HG03439 (cell line): Measurements from ENCODE around the gene TARBP2.
A peak's percentile ranks its signal among the peaks of the same experiment; 100 is the strongest.

Source experiments
- ATAC-seq: cut with Tn5 transposase; IDR thresholded peaks from one replicate; pipeline ENCODE4 v1.9.1; 2021; ENCODE audit warnings: mild to moderate bottlenecking, moderate library complexity; ENCODE audit not compliant: unreplicated experiment

Gene TARBP2

GRCh38 chr12:53500776-53501614 is at the start of gene TARBP2:
Gene TARBP2 (plus strand): TSS chr12:53501283. CDS start chr12:53501409, 126 bp downstream.
- ATAC-seq: peak; percentile 72

GRCh38 chr12:53451661-53452158 is 49.4 kb upstream of the TARBP2 start, which contains the start of gene PCBP2:
Gene PCBP2 (plus strand): TSS chr12:53452102. CDS start chr12:53454801, 2,699 bp downstream.
- ATAC-seq: peak; percentile 94

- ATAC-seq: peak; percentile 29
These were observed 48.7 kb upstream of the TARBP2 start for GRCh38 chr12:53452159-53453077.

- ATAC-seq: no peak
These were observed 47.0 kb upstream of the TARBP2 start for GRCh38 chr12:53453953-53454640.

- ATAC-seq: no peak
These were observed 46.4 kb upstream of the TARBP2 start for GRCh38 chr12:53454707-53455106.

GRCh38 chr12:53456654-53457366 is 44.3 kb upstream of the TARBP2 start:
- no peak for ATAC-seq

- no peak for ATAC-seq
These were observed 42.0 kb upstream of the TARBP2 start for GRCh38 chr12:53459097-53459496.

GRCh38 chr12:53461059-53461458 is 40.0 kb upstream of the TARBP2 start:
- no peak for ATAC-seq

- ATAC-seq: no peak
These were observed 39.5 kb upstream of the TARBP2 start for GRCh38 chr12:53461591-53461990.

GRCh38 chr12:53462935-53463334 is 38.1 kb upstream of the TARBP2 start:
- no peak for ATAC-seq

GRCh38 chr12:53463802-53464560 is 37.1 kb upstream of the TARBP2 start:
- ATAC-seq: no peak

- ATAC-seq: no peak
These were observed 36.2 kb upstream of the TARBP2 start for GRCh38 chr12:53464685-53465418.

- no peak for ATAC-seq
These were observed 35.4 kb upstream of the TARBP2 start for GRCh38 chr12:53465679-53466078.

GRCh38 chr12:53466640-53467039 is 34.4 kb upstream of the TARBP2 start:
- ATAC-seq: no peak

GRCh38 chr12:53467082-53467481 is 34.0 kb upstream of the TARBP2 start:
- ATAC-seq: no peak

- no peak for ATAC-seq
These were observed 33.2 kb upstream of the TARBP2 start for GRCh38 chr12:53467880-53468279.

- ATAC-seq: no peak
These were observed 32.8 kb upstream of the TARBP2 start for GRCh38 chr12:53468282-53468681.

GRCh38 chr12:53472056-53472582 is 29.0 kb upstream of the TARBP2 start:
- ATAC-seq: no peak
